Endodermal cell (in vitro differentiated cells): ENCODE measurements around the gene FCRL3. TPM values are rescaled to one million over a fixed set of nuclear protein-coding genes. Genes with fewer than 3 reads are reported as not detected.

Experiments
- DNase-seq: peaks from one replicate; pipeline ENCODE4 v3.0.0-alpha.2; 2017
- H3K27ac ChIP-seq: 2 replicates; pipeline ENCODE4 v1.5.1; 2013; ENCODE audit warnings: mild to moderate bottlenecking, low read depth, low read length, moderate library complexity
- H3K27me3 ChIP-seq: 2 replicates; pipeline ENCODE4 v1.6.1; 2013; ENCODE audit warnings: mild to moderate bottlenecking, low read length, moderate library complexity; ENCODE audit not compliant: insufficient read depth, control insufficient read depth, poor library complexity, severe bottlenecking
- H3K36me3 ChIP-seq: 2 replicates; pipeline ENCODE4 v1.7.0; 2013; ENCODE audit warnings: mild to moderate bottlenecking, low read length, moderate library complexity; ENCODE audit not compliant: control insufficient read depth, insufficient read depth
- H3K4me1 ChIP-seq: one replicate; pipeline ENCODE4 v1.7.0; 2013; ENCODE audit warnings: low read length; ENCODE audit not compliant: control insufficient read depth, insufficient read depth
- H3K4me3 ChIP-seq: 2 replicates; pipeline ENCODE4 v1.5.1; 2013; ENCODE audit warnings: mild to moderate bottlenecking, low read length, moderate library complexity
- H3K9ac ChIP-seq: 2 replicates; pipeline ENCODE4 v1.6.1; 2013; ENCODE audit warnings: mild to moderate bottlenecking, low read length, moderate library complexity; ENCODE audit not compliant: poor library complexity, severe bottlenecking; ENCODE audit errors: extremely low read depth
- H3K9me3 ChIP-seq: 2 replicates; pipeline ENCODE4 v1.6.1; 2013; ENCODE audit warnings: mild to moderate bottlenecking, low read length, moderate library complexity; ENCODE audit not compliant: control insufficient read depth
- H3K27ac Mint-ChIP-seq: 2 replicates; pipeline ENCODE4 v1.8.0; 2020; ENCODE audit warnings: mixed read lengths
- H3K27me3 Mint-ChIP-seq: 2 replicates; pipeline ENCODE4 v1.8.0; 2021; ENCODE audit warnings: mild to moderate bottlenecking, mixed read lengths; ENCODE audit not compliant: insufficient read depth
- H3K36me3 Mint-ChIP-seq: 2 replicates; pipeline ENCODE4 v1.8.0; 2020; ENCODE audit warnings: low read depth, mixed read lengths
- H3K4me1 Mint-ChIP-seq: 2 replicates; pipeline ENCODE4 v1.8.0; 2020; ENCODE audit warnings: mixed read lengths
- H3K4me3 Mint-ChIP-seq: 2 replicates; pipeline ENCODE4 v1.8.0; 2020; ENCODE audit warnings: mild to moderate bottlenecking, moderate library complexity, mixed read lengths
- H3K9me3 Mint-ChIP-seq: 2 replicates; pipeline ENCODE4 v1.8.0; 2020; ENCODE audit warnings: mild to moderate bottlenecking, mixed read lengths
- CTCF ChIP-seq: fragments of 200-600 bp; sonication (generic); conservative IDR thresholded peaks from 2 replicates; pipeline ENCODE4 v1.5.0; 2021; ENCODE audit warnings: antibody characterized with exemption, mild to moderate bottlenecking
- WGBS, 2 experiments: methylation state at CpG; one replicate each; pipeline versions ENCODE4 v1.1.5 to v1.1.7; 2013; ENCODE audit warnings: missing lambda C conversion rate in 2 of 2, mixed read lengths in 1 of 2; ENCODE audit not compliant: insufficient coverage in 1 of 2, insufficient read length in 1 of 2; 5-methylcytosine and 5-hydroxymethylcytosine counted together
- total RNA-seq, 2 donors: library from RNA; stranded (reverse); fragmentation: NEBNext Ultra II Directional in 1 of 2; extraction: Animal tissue kit (Norgen Biotek cat#: 25700) in 1 of 2; gene quantifications; 2 replicates in 1 of 2; 3 replicates in 1 of 2; pipeline ENCODE4 v1.2.1, GENCODE V29; 2021

Gene FCRL3
- total RNA-seq, 2 donors from 2014 or later, result not detected

GRCh38 chr1:157673008-157673407 is 27.6 kb downstream of the FCRL3 start:
- no peaks in the 10 kb centered on the region for H3K4me1 Mint-ChIP-seq
- no peaks in the 10 kb centered on the region for H3K4me1 ChIP-seq
- no peak overlapping the region for H3K27ac Mint-ChIP-seq
- H3K27ac ChIP-seq, result no peak overlapping the region
- no peak overlapping the region for H3K4me3 ChIP-seq
- no peak for TF ChIP-seq CTCF
- no peak overlapping the region for H3K4me3 Mint-ChIP-seq
- H3K27me3 ChIP-seq, result no peaks in the 10 kb centered on the region
- H3K27me3 Mint-ChIP-seq, result no peaks in the 10 kb centered on the region
- no CpG with 5 or more reads among the region's 1 CpG for WGBS, 2 experiments
- no peak for DNase-seq
- H3K9ac ChIP-seq, result no peak overlapping the region
- no peaks in the 10 kb centered on the region for H3K36me3 Mint-ChIP-seq
- peaks cover 23% of the 10 kb centered on the region for H3K9me3 Mint-ChIP-seq
- peaks cover 7% of the 10 kb centered on the region for H3K9me3 ChIP-seq
- H3K36me3 ChIP-seq, result no peaks in the 10 kb centered on the region

GRCh38 chr1:157671895-157672294 is 28.7 kb downstream of the FCRL3 start:
- Mint-ChIP-seq H3K27ac (no peak overlapping the region), H3K4me1 (no peaks in the 10 kb centered on the region), H3K4me3 (no peak overlapping the region), H3K27me3 (no peaks in the 10 kb centered on the region), H3K36me3 (peaks cover 2% of the 10 kb centered on the region), H3K9me3 (peaks cover 31% of the 10 kb centered on the region)
- no peak for DNase-seq
- TF ChIP-seq CTCF, result no peak
- Histone ChIP-seq H3K9ac (no peak overlapping the region), H3K36me3 (no peaks in the 10 kb centered on the region), H3K27me3 (no peaks in the 10 kb centered on the region), H3K9me3 (peaks cover 7% of the 10 kb centered on the region), H3K4me1 (no peaks in the 10 kb centered on the region), H3K4me3 (no peak overlapping the region), H3K27ac (no peak overlapping the region)

GRCh38 chr1:157659576-157660247 is 40.9 kb downstream of the FCRL3 start:
- WGBS, 2 experiments, result 96 to 100% methylated on average over 2 of the region's 3 CpGs
- H3K27ac Mint-ChIP-seq, result no peak overlapping the region

More at GRCh38 chr1:157659576-157660247, 40.9 kb downstream of the FCRL3 start:
- TF ChIP-seq CTCF, result no peak
- H3K4me1 ChIP-seq, result no peaks in the 10 kb centered on the region
- no peak overlapping the region for H3K4me3 ChIP-seq
- Mint-ChIP-seq H3K4me3 (no peak overlapping the region), H3K36me3 (no peaks in the 10 kb centered on the region), H3K27me3 (no peaks in the 10 kb centered on the region), H3K9me3 (no peaks in the 10 kb centered on the region), H3K4me1 (no peaks in the 10 kb centered on the region)
- H3K9ac ChIP-seq, result no peak overlapping the region
- no peaks in the 10 kb centered on the region for H3K9me3 ChIP-seq
- DNase-seq, result no peak
- no peaks in the 10 kb centered on the region for H3K36me3 ChIP-seq
- no peak overlapping the region for H3K27ac ChIP-seq
- no peaks in the 10 kb centered on the region for H3K27me3 ChIP-seq
